HepG2 (cell line): ENCODE measurements around the gene ANGPTL2. TPM values are rescaled to one million over a fixed set of nuclear protein-coding genes. Genes with fewer than 3 reads are reported as not detected.

ENCODE experiments used
- ATAC-seq: fragments of 200-7000 bp; cut with Tn5 transposase; 3 replicates; pipeline ENCODE4 v1.9.1; 2020; ENCODE audit warnings: mild to moderate bottlenecking, moderate library complexity
- BruUV-seq: library from RNA; stranded (reverse); fragments of 400-500 nt; replicated peaks from 2 replicates; lab custom pipeline; 2021; lab: Mats Ljungman, UMichigan
- CTCF ChIA-PET: fragments of 300-600 bp; formaldehyde crosslinking; extraction: SDS; loops from one replicate; lab custom pipeline; 2021; ENCODE audit warnings: low total read pairs, inconsistent platforms, low intra/inter-chr PET ratio; lab: Yijun Ruan, JAX
- POLR2A ChIA-PET: fragments of 350-600 bp; sonication (Branson Sonifier 250); formaldehyde crosslinking; loops from one replicate; lab custom pipeline; 2020; ENCODE audit warnings: antibody characterized with exemption, inconsistent platforms; lab: Yijun Ruan, JAX
- DNase-seq: peaks from one replicate; pipeline ENCODE4 v3.0.0-alpha.2; 2015; ENCODE audit warnings: low spot score
- FAIRE-seq: peaks from 3 replicates; lab custom pipeline; 2011; peaks lifted over from hg19 to GRCh38; lab: Jason Lieb, UNC
- H2AFZ ChIP-seq: one replicate; pipeline ENCODE4 v1.6.1; 2011; ENCODE audit warnings: low read length, inconsistent platforms
- H3K27ac ChIP-seq: fragments of 300-600 bp; 3 replicates; pipeline ENCODE4 v1.8.0; 2011; ENCODE audit warnings: mixed run types, mild to moderate bottlenecking, mixed read lengths, low read length, inconsistent platforms; ENCODE audit not compliant: insufficient read depth; ENCODE audit errors: extremely low read length
- H3K27me3 ChIP-seq, 2 experiments: fragments of 200-600 bp in 1 of 2; 2 replicates in 1 of 2; 3 replicates in 1 of 2; pipeline versions ENCODE4 v1.6.0 to v1.8.0; 2011; ENCODE audit warnings: low read length in 2 of 2, mild to moderate bottlenecking in 2 of 2, moderate library complexity in 2 of 2, inconsistent platforms in 1 of 2; ENCODE audit not compliant: insufficient read depth in 2 of 2, control insufficient read depth in 1 of 2
- H3K36me3 ChIP-seq, 2 experiments: fragments of 200-600 bp in 1 of 2; replicated peaks in 1 of 2; 2 replicates in 1 of 2; 3 replicates in 1 of 2; pipeline versions ENCODE4 v1.5.1 to v1.8.0; 2011; ENCODE audit warnings: low read length in 2 of 2, inconsistent platforms in 1 of 2; ENCODE audit not compliant: insufficient read depth in 2 of 2, control insufficient read depth in 1 of 2
- H3K4me1 ChIP-seq: 2 replicates; pipeline ENCODE4 v1.5.1; 2012; ENCODE audit warnings: low read length, inconsistent platforms; ENCODE audit not compliant: insufficient read depth
- H3K4me2 ChIP-seq: 2 replicates; pipeline ENCODE4 v1.6.0; 2011; ENCODE audit warnings: low read depth, low read length, inconsistent platforms
- H3K4me3 ChIP-seq, 3 experiments: fragments of 200-600 bp in 1 of 3; sonication (generic), shearing (Covaris generic) in 1 of 3; replicated peaks in 1 of 3; 2 replicates each; pipeline ENCODE4 v1.5.1; 2011 to 2016; ENCODE audit warnings: low read length in 3 of 3, inconsistent platforms in 2 of 3, low read depth in 2 of 3, mild to moderate bottlenecking in 2 of 3, control low read depth in 1 of 3, mixed read lengths in 1 of 3; ENCODE audit not compliant: insufficient read depth in 1 of 3
- H3K79me2 ChIP-seq: one replicate; pipeline ENCODE4 v1.6.1; 2011; ENCODE audit warnings: low read length, inconsistent platforms; ENCODE audit not compliant: insufficient read depth
- H3K9ac ChIP-seq: 2 replicates; pipeline ENCODE4 v1.6.0; 2011; ENCODE audit warnings: mild to moderate bottlenecking, low read depth, low read length, inconsistent platforms; ENCODE audit not compliant: insufficient read depth
- H3K9me3 ChIP-seq: 2 replicates; pipeline ENCODE4 v1.5.1; 2012; ENCODE audit warnings: mild to moderate bottlenecking, low read length
- H4K20me1 ChIP-seq: 2 replicates; pipeline ENCODE4 v1.6.0; 2011; ENCODE audit warnings: inconsistent platforms, mild to moderate bottlenecking, low read length, moderate library complexity; ENCODE audit not compliant: insufficient read depth
- PCBP2 ChIP-seq: fragments of 200-400 bp; formaldehyde crosslinking; optimal IDR thresholded peaks from 2 replicates; pipeline ENCODE3; 2018; ENCODE audit warnings: low read length, low read depth; ENCODE audit not compliant: poor library complexity, severe bottlenecking
- SMARCC2 ChIP-seq: fragments of 450-650 bp; IDR thresholded peaks from 2 replicates; pipeline ENCODE4 v1.6.1; 2017; ENCODE audit warnings: antibody characterized with exemption, mild to moderate bottlenecking
- YEATS4 ChIP-seq: sonication (generic); formaldehyde crosslinking; IDR thresholded peaks from 2 replicates; pipeline ENCODE4 v1.4.0; 2020; ENCODE audit warnings: missing genetic modification reagents, borderline replicate concordance
- ZFP37 ChIP-seq: sonication (generic); formaldehyde crosslinking; IDR thresholded peaks from 2 replicates; pipeline ENCODE4 v1.4.0; 2020; ENCODE audit warnings: missing genetic modification reagents, borderline replicate concordance
- ZNF235 ChIP-seq: sonication (generic); formaldehyde crosslinking; IDR thresholded peaks from 2 replicates; pipeline ENCODE4 v1.8.1; 2023; ENCODE audit warnings: mild to moderate bottlenecking, missing genetic modification reagents, borderline replicate concordance
- ZNF317 ChIP-seq: sonication (generic); formaldehyde crosslinking; IDR thresholded peaks from 2 replicates; pipeline ENCODE4 v1.5.0; 2020; ENCODE audit warnings: mild to moderate bottlenecking, missing genetic modification reagents
- ZNF639 ChIP-seq: conservative IDR thresholded peaks from 2 replicates; pipeline ENCODE4 v1.6.1; 2018; ENCODE audit warnings: missing genetic modification reagents
- ZNF672 ChIP-seq: sonication (generic); formaldehyde crosslinking; IDR thresholded peaks from 2 replicates; pipeline ENCODE4 v1.8.1; 2022; ENCODE audit warnings: missing genetic modification reagents
- ZSCAN25 ChIP-seq: sonication (generic); formaldehyde crosslinking; IDR thresholded peaks from 2 replicates; pipeline ENCODE4 v1.8.0; 2022; ENCODE audit warnings: mild to moderate bottlenecking, missing genetic modification reagents
- WGBS: methylation state at CpG from one replicate; pipeline ENCODE4 v1.1.6; 2017; ENCODE audit warnings: low lambda C conversion rate; 5-methylcytosine and 5-hydroxymethylcytosine counted together
- in situ Hi-C: cut with HindIII; loops from 2 replicates; pipeline ENCODE4 v1.10.0; 2017; ENCODE audit warnings: low pct_unique_long_range_greater_than_20kb; ENCODE audit not compliant: extremely low pct_ligation_motif_present
- intact Hi-C: fragments of 100-400 bp; cut with micrococcal nuclease; formaldehyde crosslinking; loops from one replicate; pipeline ENCODE4 v1.10.0; 2022; ENCODE audit not compliant: unreplicated experiment
- polyA plus RNA-seq, 8 experiments: library from polyadenylated mRNA; depleted of rRNA in 3 of 8; stranded (reverse) in 7 of 8; unstranded in 1 of 8; fragments of >200 nt; fragmentation: Illumina TruSeq in 4 of 8; extraction: Trizol in 4 of 8; gene quantifications; 2 replicates each; pipeline versions ENCODE4 v1.2.1 to v1.2.3, GENCODE V29; 2011 to 2016; ENCODE audit warnings: low read depth in 4 of 8, missing spikeins in 1 of 8, mixed read lengths in 1 of 8; ENCODE audit not compliant: insufficient read depth in 1 of 8
- total RNA-seq, 5 experiments: library from RNA; depleted of rRNA; stranded (reverse); fragments of >200 nt; fragmentation: Illumina TruSeq; extraction: Trizol; gene quantifications; 2 replicates each; pipeline ENCODE4 v1.2.3, GENCODE V29; 2016; ENCODE audit warnings: low read depth in 1 of 5
- TF ChIP-seq, protein P1 (sequence below): sonication (generic); formaldehyde crosslinking; IDR thresholded peaks from 2 replicates; pipeline ENCODE4 v1.4.0; 2020; ENCODE audit warnings: mild to moderate bottlenecking, missing genetic modification reagents

ANGPTL2 gene
- total and polyA plus RNA-seq, 2 of the 13 experiments (the other 11 are each of a cell fraction or from before 2014, with no cell fraction given): 0.91 to 21.0 TPM

DNA sequence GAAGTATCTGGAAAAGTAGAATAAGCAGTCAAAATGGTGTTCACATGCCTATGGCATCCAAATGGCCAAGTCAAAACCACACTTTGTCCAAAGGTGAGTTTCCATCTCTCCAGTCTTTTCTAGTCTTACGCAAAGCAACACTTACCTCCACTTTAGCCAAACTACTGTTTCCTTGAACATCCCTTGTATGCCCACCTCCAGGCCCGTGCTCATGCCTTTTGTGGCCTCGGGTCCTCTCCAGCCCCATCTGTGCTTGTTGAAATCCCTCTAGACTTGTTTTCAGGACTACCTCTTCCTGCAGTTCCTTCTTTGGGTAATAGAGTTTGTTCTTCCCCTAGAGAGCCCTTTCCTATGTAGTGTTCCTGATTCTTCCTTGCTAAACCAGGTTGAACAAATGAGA, 61.0 kb downstream of the ANGPTL2 start:
- Histone ChIP-seq H3K79me2 (no peaks in the 10 kb centered on the region), H3K27ac (no peak overlapping the region), H4K20me1 (no peaks in the 10 kb centered on the region), H2AFZ (no peak overlapping the region), H3K36me3 (no peaks in the 10 kb centered on the region), H3K9ac (no peak overlapping the region), H3K4me3 (no peak overlapping the region)
- in situ Hi-C loops (no loop called here), intact Hi-C loops (no loop called here)
- no peak for ATAC-seq
- 96% methylated on average over 3 of the region's 3 CpGs for WGBS
- no peak for TF ChIP-seq YEATS4 (CRISPR knock-in tag)
- TF ChIP-seq, all 625 proteins: peak for 0
- ChIA-PET CTCF (no interaction called here), POLR2A (no interaction called here)
- Histone ChIP-seq H3K4me2 (no peak overlapping the region), H3K9me3 (no peaks in the 10 kb centered on the region), H3K27me3 (no peaks in the 10 kb centered on the region), H3K4me1 (peaks cover 10% of the 10 kb centered on the region)
- BruUV-seq: no TSS peak
- FAIRE-seq (no peak), DNase-seq (no peak)

GRCh38 chr9:127059765-127060361, 62.6 kb downstream of the ANGPTL2 start:
- Histone ChIP-seq H3K36me3 (no peaks in the 10 kb centered on the region), H3K4me2 (no peak overlapping the region), H3K4me1 (peaks cover 10% of the 10 kb centered on the region), H3K9ac (no peak overlapping the region), H3K4me3 (no peak overlapping the region), H3K27ac (no peak overlapping the region), H3K27me3 (no peaks in the 10 kb centered on the region), H2AFZ (no peak overlapping the region), H3K79me2 (no peaks in the 10 kb centered on the region), H4K20me1 (no peaks in the 10 kb centered on the region), H3K9me3 (no peaks in the 10 kb centered on the region)
- FAIRE-seq (no peak), DNase-seq (no peak), ATAC-seq (no peak)
- BruUV-seq: no TSS peak
- in situ Hi-C loops (no loop called here), intact Hi-C loops (no loop called here)
- ChIA-PET CTCF (no interaction called here), POLR2A (no interaction called here)
- TF ChIP-seq PCBP2: no peak
- no peak for TF ChIP-seq ZSCAN25 (CRISPR knock-in tag)
- TF ChIP-seq ZNF235: no peak
- TF ChIP-seq ZNF639: no peak
- no peak for TF ChIP-seq ZNF672
- TF ChIP-seq, protein P1, sequence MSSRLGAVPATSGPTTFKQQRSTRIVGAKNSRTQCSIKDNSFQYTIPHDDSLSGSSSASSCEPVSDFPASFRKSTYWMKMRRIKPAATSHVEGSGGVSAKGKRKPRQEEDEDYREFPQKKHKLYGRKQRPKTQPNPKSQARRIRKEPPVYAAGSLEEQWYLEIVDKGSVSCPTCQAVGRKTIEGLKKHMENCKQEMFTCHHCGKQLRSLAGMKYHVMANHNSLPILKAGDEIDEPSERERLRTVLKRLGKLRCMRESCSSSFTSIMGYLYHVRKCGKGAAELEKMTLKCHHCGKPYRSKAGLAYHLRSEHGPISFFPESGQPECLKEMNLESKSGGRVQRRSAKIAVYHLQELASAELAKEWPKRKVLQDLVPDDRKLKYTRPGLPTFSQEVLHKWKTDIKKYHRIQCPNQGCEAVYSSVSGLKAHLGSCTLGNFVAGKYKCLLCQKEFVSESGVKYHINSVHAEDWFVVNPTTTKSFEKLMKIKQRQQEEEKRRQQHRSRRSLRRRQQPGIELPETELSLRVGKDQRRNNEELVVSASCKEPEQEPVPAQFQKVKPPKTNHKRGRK (CRISPR knock-in tag): no peak
- TF ChIP-seq SMARCC2: no peak
- no peak for TF ChIP-seq ZFP37 (CRISPR knock-in tag)
- TF ChIP-seq ZNF317: no peak
- 96% methylated on average over 4 of the region's 4 CpGs for WGBS
